Liver (tissue), 9 donors: ENCODE results near the gene NEK11. TPM values are rescaled to one million over a fixed set of nuclear protein-coding genes. Genes with fewer than 3 reads are reported as not detected.

Source experiments
- DNase-seq: peaks from one replicate; pipeline ENCODE4 v3.0.0-alpha.2; 2017; ENCODE audit warnings: low spot score
- H3K27ac ChIP-seq, 2 donors: one replicate each; pipeline ENCODE4 v1.7.0; 2013; ENCODE audit warnings: inconsistent platforms in 2 of 2, low read length in 2 of 2, control low read depth in 1 of 2, low read depth in 1 of 2, mild to moderate bottlenecking in 1 of 2
- H3K27me3 ChIP-seq, 4 donors: one replicate each; pipeline versions ENCODE4 v1.6.1 to v1.7.0; 2013; ENCODE audit warnings: low read length in 3 of 4, inconsistent platforms in 1 of 4, mild to moderate bottlenecking in 1 of 4, moderate library complexity in 1 of 4; ENCODE audit not compliant: control insufficient read depth in 4 of 4, insufficient read depth in 4 of 4
- H3K36me3 ChIP-seq, 4 donors: one replicate each; pipeline versions ENCODE4 v1.6.1 to v1.7.0; 2013; ENCODE audit warnings: low read length in 3 of 4, mild to moderate bottlenecking in 3 of 4, low read depth in 1 of 4, moderate library complexity in 1 of 4; ENCODE audit not compliant: control insufficient read depth in 4 of 4, insufficient read depth in 3 of 4
- H3K4me1 ChIP-seq, 4 donors: one replicate each; pipeline versions ENCODE4 v1.6.1 to v1.7.0; 2013; ENCODE audit warnings: low read length in 3 of 4, mild to moderate bottlenecking in 3 of 4, moderate library complexity in 1 of 4; ENCODE audit not compliant: control insufficient read depth in 4 of 4, insufficient read depth in 4 of 4
- H3K4me3 ChIP-seq, 3 donors: one replicate each; pipeline versions ENCODE4 v1.6.1 to v1.7.0; 2013; ENCODE audit warnings: low read length in 3 of 3, control low read depth in 1 of 3, low read depth in 1 of 3, mild to moderate bottlenecking in 1 of 3
- H3K9ac ChIP-seq, 2 donors: one replicate each; pipeline ENCODE4 v1.7.0; 2013; ENCODE audit warnings: low read length in 2 of 2, mild to moderate bottlenecking in 2 of 2, moderate library complexity in 2 of 2, control low read depth in 1 of 2, low read depth in 1 of 2
- H3K9me3 ChIP-seq, 4 donors: one replicate each; pipeline versions ENCODE4 v1.6.1 to v1.7.0; 2013; ENCODE audit warnings: low read length in 3 of 4; ENCODE audit not compliant: control insufficient read depth in 4 of 4
- CTCF ChIP-seq: fragments of 150-350 bp; IDR thresholded peaks from 2 replicates; pipeline ENCODE4 v1.5.1; 2017; ENCODE audit warnings: improper control_type of control experiment, low read depth, low read length; ENCODE audit not compliant: missing input control
- EGR1 ChIP-seq, 2 donors: IDR thresholded peaks; 2 replicates each; pipeline ENCODE4 v1.6.1; 2016 to 2018; ENCODE audit warnings: antibody characterized with exemption in 2 of 2, low read depth in 2 of 2
- FOXA2 ChIP-seq: IDR thresholded peaks from 2 replicates; pipeline ENCODE4 v1.6.1; 2016; ENCODE audit warnings: antibody characterized with exemption
- HNF4G ChIP-seq: IDR thresholded peaks from 2 replicates; pipeline ENCODE4 v1.6.1; 2016; ENCODE audit warnings: antibody characterized with exemption
- NR2F2 ChIP-seq: IDR thresholded peaks from 2 replicates; pipeline ENCODE4 v1.6.1; 2016; ENCODE audit warnings: antibody characterized with exemption
- RAD21 ChIP-seq, 2 donors: IDR thresholded peaks; 2 replicates each; pipeline ENCODE4 v1.6.1; 2016; ENCODE audit warnings: antibody characterized with exemption in 2 of 2, mild to moderate bottlenecking in 2 of 2
- REST ChIP-seq: IDR thresholded peaks from 2 replicates; pipeline ENCODE4 v1.6.1; 2016; ENCODE audit warnings: antibody characterized with exemption, mild to moderate bottlenecking
- ZBTB33 ChIP-seq: IDR thresholded peaks from 2 replicates; pipeline ENCODE4 v1.6.1; 2016; ENCODE audit warnings: antibody characterized with exemption
- WGBS: extraction: QIAGEN DNeasy Blood & Tissue Kit; methylation state at CpG from one replicate; pipeline ENCODE4 v1.1.7; 2013; 5-methylcytosine and 5-hydroxymethylcytosine counted together
- polyA plus RNA-seq, 2 donors: library from polyadenylated mRNA; stranded (reverse) in 1 of 2; unstranded in 1 of 2; fragments of 200-250 nt in 1 of 2; fragments of >200 nt in 1 of 2; fragmentation: Nextera tagmentation in 1 of 2; extraction: Ambion mirVana in 1 of 2; gene quantifications; one replicate each; pipeline versions ENCODE4 v1.2.1 to v1.2.3, GENCODE V29; 2013 to 2015
- total RNA-seq, 2 donors: library from RNA; depleted of rRNA; stranded (reverse); fragments of >200 nt; gene quantifications; one replicate each; pipeline ENCODE4 v1.2.3, GENCODE V29; 2014
- donor health status: healthy.
- donor health status: healthy.
- donor health status: healthy.
- donor health status: healthy.
- donor health status: healthy.

Gene NEK11
- total and polyA plus RNA-seq, 4 donors = 0.35 to 0.92 (median 0.69) TPM

GRCh38 chr3:131033480-131034080 is 6.9 kb downstream of the NEK11 start:
- no peak for DNase-seq
- no peaks in the 10 kb centered on the region for H3K36me3 ChIP-seq
- no peak overlapping the region for H3K9ac ChIP-seq
- no peaks in the 10 kb centered on the region for H3K27me3 ChIP-seq
- 5% methylated on average over 1 of the region's 1 CpG for WGBS
- no peaks in the 10 kb centered on the region for H3K9me3 ChIP-seq
- TF ChIP-seq CTCF = peak; percentile 48
- peak; percentile 44 for TF ChIP-seq FOXA2
- TF ChIP-seq RAD21 (IDR thresholded peaks at IDR 0.05) = peak; percentile 80 to 86
- no peak for TF ChIP-seq HNF4G
- H3K4me3 ChIP-seq = no peak overlapping the region
- H3K4me1 ChIP-seq = no peaks in the 10 kb centered on the region
- H3K27ac ChIP-seq = no peak overlapping the region

- Histone ChIP-seq H3K4me1 (no peaks in the 10 kb centered on the region), H3K36me3 (no peaks in the 10 kb centered on the region), H3K4me3 (no peak overlapping the region), H3K27ac (no peak overlapping the region), H3K9me3 (no peaks in the 10 kb centered on the region), H3K27me3 (no peaks in the 10 kb centered on the region), H3K9ac (no peak overlapping the region)
- DNase-seq = no peak
- WGBS = 48% methylated on average over 1 of the region's 1 CpG
- TF ChIP-seq EGR1 (IDR thresholded peaks at IDR 0.05; ENCODE audit: low read depth in 2 of 2) (no peak), CTCF (no peak), ZBTB33 (no peak), NR2F2 (no peak), REST (no peak)
Measured at GRCh38 chr3:131036200-131036816, 9.6 kb downstream of the NEK11 start.
